Erythroblast (primary cell): ENCODE measurements around the gene ERO1A.

Source experiments
- GATA1 ChIP-seq: IDR thresholded peaks from 2 replicates; pipeline ENCODE4 v1.6.1; 2011; ENCODE audit warnings: low read depth, mild to moderate bottlenecking, control low read depth, low read length, moderate library complexity
- POLR2A ChIP-seq: IDR thresholded peaks from 2 replicates; pipeline ENCODE4 v1.6.1; 2011; ENCODE audit warnings: mild to moderate bottlenecking, low read length

- no peak for TF ChIP-seq POLR2A
- TF ChIP-seq GATA1, result no peak
These were observed 3.0 kb downstream of the ERO1A start for GRCh38 chr14:52692248-52692962.
